Endothelial cell of umbilical vein (primary cell): Measurements from ENCODE around the gene TVP23A. TPM values are rescaled to one million over a fixed set of nuclear protein-coding genes. Genes with fewer than 3 reads are reported as not detected.

Source experiments
- BruUV-seq: library from RNA; stranded (reverse); fragments of 400-500 nt; replicated peaks from 2 replicates; lab custom pipeline; 2021; lab: Mats Ljungman, UMichigan
- CTCF ChIA-PET: fragments of 300-600, 350-600 bp; sonication (Branson Sonifier 250); formaldehyde crosslinking; loops from one replicate; lab custom pipeline; 2021; ENCODE audit warnings: antibody characterized with exemption, inconsistent platforms; lab: Charles Lee
- POLR2A ChIA-PET: fragments of 300-600, 350-600 bp; sonication (Branson Sonifier 250); formaldehyde crosslinking; loops from one replicate; lab custom pipeline; 2021; ENCODE audit warnings: antibody characterized with exemption, inconsistent platforms; lab: Charles Lee
- DNase-seq: peaks from one replicate; pipeline ENCODE4 v3.0.0-alpha.2; 2011; ENCODE audit warnings: low read depth, low spot score
- FAIRE-seq: peaks from 2 replicates; lab custom pipeline; 2011; peaks lifted over from hg19 to GRCh38; lab: Jason Lieb, UNC
- H2AFZ ChIP-seq: 2 replicates; pipeline ENCODE4 v1.6.0; 2012; ENCODE audit warnings: low read depth, low read length, control low read depth, inconsistent platforms
- H3K27ac ChIP-seq: 2 replicates; pipeline ENCODE4 v1.5.1; 2011; ENCODE audit warnings: low read depth, mild to moderate bottlenecking, control low read depth, low read length, moderate library complexity; ENCODE audit not compliant: insufficient read depth
- H3K27me3 ChIP-seq, 2 experiments: 2 replicates each; pipeline versions ENCODE4 v1.6.0 to v1.6.1; 2011; ENCODE audit warnings: low read length in 2 of 2, mixed read lengths in 1 of 2; ENCODE audit not compliant: control insufficient read depth in 2 of 2, insufficient read depth in 2 of 2
- H3K36me3 ChIP-seq, 2 experiments: 2 replicates in 1 of 2; 3 replicates in 1 of 2; pipeline ENCODE4 v1.5.1; 2011; ENCODE audit warnings: low read length in 2 of 2, mild to moderate bottlenecking in 1 of 2, moderate library complexity in 1 of 2; ENCODE audit not compliant: control insufficient read depth in 2 of 2, insufficient read depth in 2 of 2; ENCODE audit errors: extremely low read depth in 1 of 2
- H3K4me1 ChIP-seq: 3 replicates; pipeline ENCODE4 v1.5.1; 2011; ENCODE audit warnings: mild to moderate bottlenecking, low read length; ENCODE audit not compliant: control insufficient read depth, insufficient read depth; ENCODE audit errors: extremely low read depth
- H3K4me2 ChIP-seq: 2 replicates; pipeline ENCODE4 v1.6.1; 2011; ENCODE audit warnings: low read length, control low read depth, mixed read lengths; ENCODE audit not compliant: insufficient read depth
- H3K4me3 ChIP-seq, 3 experiments: fragments of 200-600 bp in 1 of 3; sonication (generic), shearing (Covaris generic) in 1 of 3; replicated peaks in 1 of 3; 2 replicates each; pipeline ENCODE4 v1.5.1; 2011 to 2016; ENCODE audit warnings: control low read depth in 3 of 3, low read length in 3 of 3, mild to moderate bottlenecking in 2 of 3, inconsistent platforms in 1 of 3, low read depth in 1 of 3, moderate library complexity in 1 of 3; ENCODE audit not compliant: insufficient read depth in 1 of 3
- H3K79me2 ChIP-seq: 2 replicates; pipeline ENCODE4 v1.6.0; 2012; ENCODE audit warnings: low read length, inconsistent platforms; ENCODE audit not compliant: control insufficient read depth, insufficient read depth
- H3K9ac ChIP-seq: replicated peaks from 2 replicates; pipeline ENCODE3; 2011; ENCODE audit warnings: low read length, control low read depth; ENCODE audit not compliant: insufficient read depth; ENCODE audit errors: extremely low read depth
- H3K9me1 ChIP-seq: replicated peaks from 3 replicates; pipeline ENCODE4 v1.6.0; 2011; ENCODE audit warnings: mild to moderate bottlenecking, low read length; ENCODE audit not compliant: control insufficient read depth, insufficient read depth; ENCODE audit errors: extremely low read depth
- H3K9me3 ChIP-seq: replicated peaks from 2 replicates; pipeline ENCODE4 v1.5.1; 2012; ENCODE audit warnings: low read length, inconsistent platforms; ENCODE audit not compliant: control insufficient read depth, insufficient read depth
- H4K20me1 ChIP-seq: replicated peaks from 2 replicates; pipeline ENCODE3; 2011; ENCODE audit warnings: mild to moderate bottlenecking, low read length; ENCODE audit not compliant: control insufficient read depth, insufficient read depth; ENCODE audit errors: extremely low read depth
- CTCF ChIP-seq, 2 donors: IDR thresholded peaks; 1 replicate in 1 of 2; 2 replicates in 1 of 2; pipeline ENCODE4 v1.5.1; 2011; ENCODE audit warnings: low read length in 2 of 2, mild to moderate bottlenecking in 2 of 2, moderate library complexity in 2 of 2, control low read depth in 1 of 2, inconsistent platforms in 1 of 2, low read depth in 1 of 2; ENCODE audit not compliant: insufficient read depth in 1 of 2; ENCODE audit errors: extremely low read depth in 1 of 2
- EZH2 ChIP-seq: IDR thresholded peaks from 2 replicates; pipeline ENCODE4 v1.6.1; 2012; ENCODE audit warnings: borderline replicate concordance, low read depth, mild to moderate bottlenecking, moderate library complexity, low read length, inconsistent platforms; ENCODE audit not compliant: severe bottlenecking
- FOS ChIP-seq: IDR thresholded peaks from 2 replicates; pipeline ENCODE4 v1.6.1; 2011; ENCODE audit warnings: mild to moderate bottlenecking, low read length, moderate library complexity, borderline replicate concordance; ENCODE audit not compliant: insufficient read depth
- GATA2 ChIP-seq: IDR thresholded peaks from 2 replicates; pipeline ENCODE4 v1.7.0; 2011; ENCODE audit warnings: low read depth, mild to moderate bottlenecking, moderate library complexity, mixed read lengths, low read length; ENCODE audit not compliant: insufficient read length, insufficient read depth
- JUN ChIP-seq: IDR thresholded peaks from 2 replicates; pipeline ENCODE4 v1.6.1; 2011; ENCODE audit warnings: borderline replicate concordance, low read depth; ENCODE audit not compliant: insufficient read length, insufficient read depth
- MYC ChIP-seq: IDR thresholded peaks from one replicate; pipeline ENCODE4 v1.6.1; 2011; ENCODE audit warnings: mild to moderate bottlenecking, low read depth, low read length
- POLR2A ChIP-seq: IDR thresholded peaks from 2 replicates; pipeline ENCODE4 v1.6.1; 2012; ENCODE audit warnings: low read depth, mild to moderate bottlenecking, control low read depth, low read length
- POLR2AphosphoS5 ChIP-seq: IDR thresholded peaks from 2 replicates; pipeline ENCODE4 v1.6.1; 2012; ENCODE audit warnings: low read depth, mild to moderate bottlenecking, control low read depth, low read length, moderate library complexity; ENCODE audit not compliant: insufficient read depth
- dilution Hi-C: fragments of 300-500 bp; cut with MboI; formaldehyde crosslinking; loops from one replicate; pipeline ENCODE4 v1.15.0; 2019; ENCODE audit warnings: low sequenced_read_pairs; ENCODE audit not compliant: extremely low pct_ligation_motif_present
- intact Hi-C: fragments of 100-400 bp; cut with micrococcal nuclease; formaldehyde crosslinking; loops from one replicate; pipeline ENCODE4 v1.10.0; 2022
- polyA plus RNA-seq, 4 experiments: library from polyadenylated mRNA; depleted of rRNA in 3 of 4; stranded (reverse) in 3 of 4; unstranded in 1 of 4; fragments of >200 nt; gene quantifications; 2 replicates each; pipeline versions ENCODE4 v1.2.1 to v1.2.3, GENCODE V29; 2011 to 2012; ENCODE audit warnings: missing spikeins in 1 of 4
- total RNA-seq: library from RNA; stranded (reverse); gene quantifications from 2 replicates; pipeline ENCODE4 v1.2.3, GENCODE V29; 2021
- TF ChIP-seq, protein P1 (sequence below): IDR thresholded peaks from 2 replicates; pipeline ENCODE4 v1.6.1; 2011; ENCODE audit not compliant: insufficient read depth, insufficient read length

The TVP23A gene
- total and polyA plus RNA-seq, 2 donors (not counting 3 experiments of a cell fraction or from before 2014, with no cell fraction given) = not detected

GRCh38 chr16:10867199-10867598 is 48.6 kb upstream of the TVP23A start:
- TF ChIP-seq POLR2A = no peak
- TF ChIP-seq, protein P1, sequence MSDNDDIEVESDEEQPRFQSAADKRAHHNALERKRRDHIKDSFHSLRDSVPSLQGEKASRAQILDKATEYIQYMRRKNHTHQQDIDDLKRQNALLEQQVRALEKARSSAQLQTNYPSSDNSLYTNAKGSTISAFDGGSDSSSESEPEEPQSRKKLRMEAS = no peak
- no peak for TF ChIP-seq MYC
- no peak for TF ChIP-seq GATA2
- no peak for TF ChIP-seq EZH2
- TF ChIP-seq POLR2AphosphoS5 = no peak
- no peak for TF ChIP-seq CTCF (IDR thresholded peaks at IDR 0.05; ENCODE audit: extremely low read depth in 1 of 2, insufficient read depth in 1 of 2, low read depth in 1 of 2, low read length in 2 of 2)
- no peak for TF ChIP-seq FOS
- TF ChIP-seq JUN = no peak
- no peak overlapping the region for H2AFZ ChIP-seq
- H3K36me3 ChIP-seq = no peaks in the 10 kb centered on the region
- H3K27ac ChIP-seq = no peak overlapping the region
- H3K4me3 ChIP-seq = no peak overlapping the region
- no peak overlapping the region for H3K9ac ChIP-seq
- intact Hi-C loops (no loop called here), dilution Hi-C loops (no loop called here)
- no peak for DNase-seq
- ChIA-PET CTCF (interaction anchor here (0.7 kb wide), 1 partner anchor 10 kb away, joined by 3 read pairs; no protein-coding TSS in a partner anchor), POLR2A (no interaction called here)
- H3K9me1 ChIP-seq = no peaks in the 10 kb centered on the region
- H4K20me1 ChIP-seq = no peaks in the 10 kb centered on the region
- no peaks in the 10 kb centered on the region for H3K79me2 ChIP-seq
- no peak overlapping the region for H3K4me2 ChIP-seq
- BruUV-seq = no TSS peak
- no peaks in the 10 kb centered on the region for H3K9me3 ChIP-seq
- no peak for FAIRE-seq
- no peaks in the 10 kb centered on the region for H3K27me3 ChIP-seq
- no peaks in the 10 kb centered on the region for H3K4me1 ChIP-seq
